NCI-H2081 (cell line): ENCODE measurements around the gene TBCD.
"Not testable (repeated sequence)": the region's sequence is repeated elsewhere in the genome, so short reads cannot be mapped to it uniquely, and the experiment has no call there.

Experiments used
- DNase-seq, 2 experiments: peaks; one replicate each; lab custom pipeline; 2025; lab: John Stamatoyannopoulos, UW

The TBCD gene

GRCh38 chr17:82767041-82767754 is 15.3 kb downstream of the TBCD start:
- peak; percentile 54 to 56 for DNase-seq

GRCh38 chr17:82769041-82769440 is 17.2 kb downstream of the TBCD start:
- DNase-seq: no peak

- DNase-seq: no peak
Measured at GRCh38 chr17:82772026-82772425, 20.2 kb downstream of the TBCD start.

GRCh38 chr17:82774456-82774855 is 22.6 kb downstream of the TBCD start:
- not testable (repeated sequence) for DNase-seq

GRCh38 chr17:82775001-82775823 is 23.3 kb downstream of the TBCD start:
- DNase-seq: peak; percentile 63 to 65

- DNase-seq: no peak
Measured at GRCh38 chr17:82776454-82776853, 24.6 kb downstream of the TBCD start.

- DNase-seq: not testable (repeated sequence)
Measured at GRCh38 chr17:82777778-82778375, 26.0 kb downstream of the TBCD start.

- DNase-seq: no peak
Measured at GRCh38 chr17:82779541-82779940, 27.7 kb downstream of the TBCD start.

GRCh38 chr17:82780195-82780594 is 28.3 kb downstream of the TBCD start:
- no peak for DNase-seq

GRCh38 chr17:82780971-82781893 is 29.4 kb downstream of the TBCD start:
- no peak for DNase-seq

- peak; percentile 74 to 79 for DNase-seq
Measured at GRCh38 chr17:82781894-82782274, 30.0 kb downstream of the TBCD start.

GRCh38 chr17:82782657-82783207 is 30.9 kb downstream of the TBCD start:
- no peak for DNase-seq

- DNase-seq: no peak
Measured at GRCh38 chr17:82783498-82783897, 31.6 kb downstream of the TBCD start.

GRCh38 chr17:82785581-82785980 is 33.7 kb downstream of the TBCD start:
- not testable (repeated sequence) for DNase-seq

GRCh38 chr17:82786427-82786826 is 34.6 kb downstream of the TBCD start:
- DNase-seq: no peak

GRCh38 chr17:82787081-82787848 is 35.4 kb downstream of the TBCD start:
- DNase-seq: peak in 1 of 2 experiments; percentile 61

- no peak for DNase-seq
Measured at GRCh38 chr17:82788206-82789001, 36.5 kb downstream of the TBCD start.

GRCh38 chr17:82789051-82789592 is 37.3 kb downstream of the TBCD start:
- no peak for DNase-seq

GRCh38 chr17:82789806-82790205 is 37.9 kb downstream of the TBCD start:
- DNase-seq: no peak

- DNase-seq: no peak
Measured at GRCh38 chr17:82790391-82790790, 38.5 kb downstream of the TBCD start.
